ENCODE measurements around the gene WDR70. TPM values are rescaled to one million over a fixed set of nuclear protein-coding genes. Genes with fewer than 3 reads are reported as not detected.

WDR70 gene
- total and polyA plus RNA-seq, 2 of the 8 experiments (the other 6 are each of a cell fraction or from before 2014, with no cell fraction given), result 10.6 to 37.4 TPM

DNA sequence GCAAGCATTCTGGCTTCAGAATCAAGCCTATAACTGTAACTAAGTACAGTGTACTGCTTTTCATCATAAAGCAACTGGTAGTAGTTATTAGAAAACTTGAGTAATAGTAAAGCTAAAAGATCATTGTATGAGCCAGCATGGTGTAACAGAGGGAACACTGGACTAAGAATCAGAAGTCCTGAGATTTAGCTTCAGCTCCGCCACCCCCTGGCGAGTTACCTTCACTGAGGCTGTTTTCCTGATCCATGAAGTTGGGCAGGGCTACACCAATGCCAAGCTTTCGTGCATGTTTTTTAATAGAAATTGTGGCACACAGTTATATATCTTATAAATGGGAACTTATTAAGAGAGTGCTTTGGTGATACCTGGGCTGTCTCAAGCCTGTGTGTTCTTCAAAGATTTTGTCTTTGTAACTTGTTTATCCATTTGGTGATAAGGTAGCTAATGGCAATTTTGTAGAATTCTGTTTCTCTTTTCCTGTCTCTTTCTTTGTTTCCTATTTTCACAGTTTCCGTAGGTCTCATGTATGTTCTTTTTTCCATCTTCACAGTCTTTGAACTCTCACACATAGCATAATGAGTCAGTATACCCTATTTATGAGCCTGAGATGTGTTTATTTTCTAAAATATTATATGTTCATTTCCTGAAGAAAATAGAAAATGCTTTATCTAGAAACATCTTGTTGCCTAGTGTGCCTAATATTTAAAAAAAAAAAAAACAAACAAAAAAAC lies 358.4 kb downstream of the WDR70 start (continued):
- TF ChIP-seq GTF2F1 (IDR thresholded peaks at IDR 0.05; ENCODE audit: borderline replicate concordance, low read depth, low read length) (no peak), TAF1 (IDR thresholded peaks at IDR 0.05; ENCODE audit: low read depth, low read length) (no peak), BACH1 (IDR thresholded peaks at IDR 0.05; ENCODE audit: low read length) (no peak), CHD2 (IDR thresholded peaks at IDR 0.05; ENCODE audit: low read length) (no peak), TEAD4 (IDR thresholded peaks at IDR 0.05; ENCODE audit: low read depth, low read length) (no peak)
